Hepatocyte (in vitro differentiated cells): ENCODE data around the gene GAD1. TPM values are rescaled to one million over a fixed set of nuclear protein-coding genes. Genes with fewer than 3 reads are reported as not detected.

Experiments used
- DNase-seq: peaks from one replicate; pipeline ENCODE4 v3.0.0-alpha.2; 2016; ENCODE audit warnings: low spot score
- H2AFZ ChIP-seq: fragments of 200-600 bp; sonication (generic); 2 replicates; pipeline ENCODE4 v1.6.0; 2016; ENCODE audit warnings: antibody characterized with exemption, mild to moderate bottlenecking
- H3K27ac ChIP-seq: fragments of 200-600 bp; sonication (generic); 2 replicates; pipeline ENCODE4 v1.5.1; 2016; ENCODE audit warnings: mild to moderate bottlenecking
- H3K27me3 ChIP-seq: fragments of 200-600 bp; sonication (generic); 2 replicates; pipeline ENCODE4 v1.6.1; 2016
- H3K36me3 ChIP-seq: fragments of 200-600 bp; sonication (generic); replicated peaks from 2 replicates; pipeline ENCODE4 v1.5.1; 2016; ENCODE audit warnings: low read depth; ENCODE audit not compliant: insufficient read depth
- H3K4me1 ChIP-seq: fragments of 200-600 bp; sonication (generic); 2 replicates; pipeline ENCODE4 v1.5.1; 2016; ENCODE audit warnings: mild to moderate bottlenecking, moderate library complexity; ENCODE audit not compliant: insufficient read depth
- H3K4me2 ChIP-seq: fragments of 200-600 bp; sonication (generic); 2 replicates; pipeline ENCODE4 v1.6.0; 2016
- H3K4me3 ChIP-seq: fragments of 200-600 bp; sonication (generic); 2 replicates; pipeline ENCODE4 v1.5.1; 2016; ENCODE audit warnings: mild to moderate bottlenecking
- H3K79me2 ChIP-seq: fragments of 200-600 bp; sonication (generic); 2 replicates; pipeline ENCODE4 v1.6.0; 2017; ENCODE audit warnings: mild to moderate bottlenecking
- H3K9me2 ChIP-seq: fragments of 200-600 bp; sonication (generic); replicated peaks from 2 replicates; pipeline ENCODE4 v1.6.0; 2017; ENCODE audit warnings: mild to moderate bottlenecking; ENCODE audit not compliant: insufficient read depth
- H3K9me3 ChIP-seq: fragments of 200-600 bp; sonication (generic); 2 replicates; pipeline ENCODE4 v1.5.1; 2016; ENCODE audit warnings: low read depth, mild to moderate bottlenecking
- H4K20me1 ChIP-seq: fragments of 200-600 bp; sonication (generic); 2 replicates; pipeline ENCODE4 v1.6.0; 2016; ENCODE audit warnings: mild to moderate bottlenecking; ENCODE audit not compliant: insufficient read depth, poor library complexity, severe bottlenecking
- CTCF ChIP-seq: fragments of 200-600 bp; sonication (generic); IDR thresholded peaks from 2 replicates; pipeline ENCODE4 v1.5.1; 2016; ENCODE audit warnings: antibody characterized with exemption, mild to moderate bottlenecking; ENCODE audit not compliant: poor library complexity
- EZH2 ChIP-seq: fragments of 200-600 bp; sonication (generic); IDR thresholded peaks from 2 replicates; pipeline ENCODE4 v1.6.1; 2016; ENCODE audit warnings: antibody characterized with exemption, mild to moderate bottlenecking, borderline replicate concordance
- EZH2phosphoT487 ChIP-seq: fragments of 200-600 bp; sonication (generic); IDR thresholded peaks from one replicate; pipeline ENCODE4 v1.6.1; 2018; ENCODE audit warnings: antibody characterized with exemption, mild to moderate bottlenecking, low read depth, moderate library complexity; ENCODE audit not compliant: unreplicated experiment, severe bottlenecking
- WGBS: methylation state at CpG from one replicate; pipeline ENCODE4 v1.1.6; 2016; ENCODE audit warnings: low lambda C conversion rate; ENCODE audit errors: missing lambda C conversion rate; 5-methylcytosine and 5-hydroxymethylcytosine counted together
- polyA plus RNA-seq: library from polyadenylated mRNA; unstranded; fragments of >200 nt; fragmentation: Nextera tagmentation; extraction: Ambion mirVana; gene quantifications from 2 replicates; pipeline ENCODE4 v1.2.1, GENCODE V29; 2016
- total RNA-seq: library from RNA; depleted of rRNA; stranded (reverse); fragments of >200 nt; gene quantifications from 2 replicates; pipeline ENCODE4 v1.2.3, GENCODE V29; 2014

The GAD1 gene
- 0.08 and 0.50 TPM in 2 replicates for total RNA-seq
- polyA plus RNA-seq: 1.1 TPM in 1 of 2 replicates, not detected in the other

- no peaks in the 10 kb centered on the region for H4K20me1 ChIP-seq
- no peaks in the 10 kb centered on the region for H3K9me2 ChIP-seq
- peak; percentile 50 for TF ChIP-seq EZH2phosphoT487
- no peak for TF ChIP-seq CTCF
- H3K9me3 ChIP-seq: no peaks in the 10 kb centered on the region
- H3K4me2 ChIP-seq: peak within 1 kb of the TSS; percentile 90
- peak within 1 kb of the TSS; percentile 71 for H2AFZ ChIP-seq
- DNase-seq: peak; percentile 85
- no peaks in the 10 kb centered on the region for H3K36me3 ChIP-seq
- H3K27me3 ChIP-seq: peaks cover 79% of the 10 kb centered on the region
- no peaks in the 10 kb centered on the region for H3K79me2 ChIP-seq
- WGBS: 1% methylated on average over 43 of the region's 49 CpGs
- H3K27ac ChIP-seq: no peak within 1 kb of the TSS
- peaks cover 37% of the 10 kb centered on the region for H3K4me1 ChIP-seq
- H3K4me3 ChIP-seq: peak within 1 kb of the TSS; percentile 47
Observed at GRCh38 chr2:170816504-170817092, at the start of gene GAD1. TSS of gene GAD1 (plus strand) at chr2:170816887. CDS start at chr2:170818592, 1,705 bp downstream.

GRCh38 chr2:170770008-170770605, 46.6 kb upstream of the GAD1 start, which contains the start of gene ERICH2:
TSS of gene ERICH2 (plus strand) at chr2:170770378. CDS start at chr2:170770682, 304 bp downstream.
- no peaks in the 10 kb centered on the region for H3K79me2 ChIP-seq
- DNase-seq: peak; percentile 88
- peak within 1 kb of the TSS; percentile 97 for H2AFZ ChIP-seq
- no peaks in the 10 kb centered on the region for H4K20me1 ChIP-seq
- H3K4me2 ChIP-seq: peak within 1 kb of the TSS; percentile 88
- no peaks in the 10 kb centered on the region for H3K27me3 ChIP-seq
- peak; percentile 26 for TF ChIP-seq CTCF
- TF ChIP-seq EZH2phosphoT487: no peak
- H3K27ac ChIP-seq: peak within 1 kb of the TSS; percentile 93
- no peaks in the 10 kb centered on the region for H3K9me3 ChIP-seq
- no peaks in the 10 kb centered on the region for H3K36me3 ChIP-seq
- H3K9me2 ChIP-seq: no peaks in the 10 kb centered on the region
- 10% methylated on average over 13 of the region's 13 CpGs for WGBS
- H3K4me3 ChIP-seq: peak within 1 kb of the TSS; percentile 81
- H3K4me1 ChIP-seq: peaks cover 5% of the 10 kb centered on the region

GRCh38 chr2:170770606-170771420, 45.9 kb upstream of the GAD1 start:
- Histone ChIP-seq H3K4me1 (peaks cover 3% of the 10 kb centered on the region), H4K20me1 (no peaks in the 10 kb centered on the region), H3K4me2 (peak overlapping the region; percentile 88), H2AFZ (peak overlapping the region; percentile 97), H3K9me3 (no peaks in the 10 kb centered on the region), H3K79me2 (no peaks in the 10 kb centered on the region), H3K27ac (peak overlapping the region; percentile 93), H3K36me3 (no peaks in the 10 kb centered on the region), H3K9me2 (no peaks in the 10 kb centered on the region), H3K4me3 (peak overlapping the region; percentile 81), H3K27me3 (no peaks in the 10 kb centered on the region)
- WGBS: 0% methylated on average over 25 of the region's 82 CpGs
- peak; percentile 93 for DNase-seq
- TF ChIP-seq EZH2 (no peak), CTCF (no peak), EZH2phosphoT487 (no peak)
